Measurements from ENCODE around the gene OAS3. TPM values are rescaled to one million over a fixed set of nuclear protein-coding genes. Genes with fewer than 3 reads are reported as not detected.
A peak's percentile ranks its signal among the peaks of the same experiment; 100 is the strongest.

The OAS3 gene
- total RNA-seq, 1 donor from 2014 or later: 65.8 TPM

- Histone ChIP-seq H3K36me3 (peaks cover 92% of the 10 kb centered on the region), H3K27me3 (ENCODE audit: low read depth) (no peaks in the 10 kb centered on the region), H3K4me3 (no peak overlapping the region), H3K4me1 (no peaks in the 10 kb centered on the region), H3K27ac (no peak overlapping the region), H3K9me3 (no peaks in the 10 kb centered on the region)
- ATAC-seq: no peak
- intact Hi-C loops (cut with DNase I): no loop called here
- no peak for DNase-seq
- TF ChIP-seq CTCF (IDR thresholded peaks at IDR 0.05): no peak
These were observed 65.4 kb downstream of the OAS3 start for GRCh38 chr12:113003636-113004035.

- DNase-seq: no peak
These were observed 67.5 kb downstream of the OAS3 start for GRCh38 chr12:113005762-113006161.

GRCh38 chr12:113006206-113006605 is 67.9 kb downstream of the OAS3 start:
- H3K36me3 ChIP-seq: peaks cover 95% of the 10 kb centered on the region
- intact Hi-C loops (cut with DNase I): no loop called here
- H3K27me3 ChIP-seq (ENCODE audit: low read depth): no peaks in the 10 kb centered on the region
- DNase-seq: no peak
- no peak for ATAC-seq
- no peak for TF ChIP-seq CTCF (IDR thresholded peaks at IDR 0.05)
- no peaks in the 10 kb centered on the region for H3K9me3 ChIP-seq
- no peak overlapping the region for H3K27ac ChIP-seq
- H3K4me3 ChIP-seq: no peak overlapping the region
- no peaks in the 10 kb centered on the region for H3K4me1 ChIP-seq

More at GRCh38 chr12:113005762-113006161, 67.5 kb downstream of the OAS3 start:
- no peaks in the 10 kb centered on the region for H3K27me3 ChIP-seq (ENCODE audit: low read depth)
- intact Hi-C loops (cut with DNase I): no loop called here
- H3K36me3 ChIP-seq: peaks cover 95% of the 10 kb centered on the region
- no peak for ATAC-seq
- H3K4me3 ChIP-seq: no peak overlapping the region
- H3K27ac ChIP-seq: no peak overlapping the region
- no peaks in the 10 kb centered on the region for H3K4me1 ChIP-seq
- no peaks in the 10 kb centered on the region for H3K9me3 ChIP-seq
- TF ChIP-seq CTCF (IDR thresholded peaks at IDR 0.05): peak; percentile 13

- DNase-seq (no peak), ATAC-seq (no peak)
- H3K27ac ChIP-seq: no peak overlapping the region
- no peak overlapping the region for H3K4me3 ChIP-seq
- H3K9me3 ChIP-seq: no peaks in the 10 kb centered on the region
- intact Hi-C loops (cut with DNase I): no loop called here
- no peaks in the 10 kb centered on the region for H3K4me1 ChIP-seq
- TF ChIP-seq CTCF (IDR thresholded peaks at IDR 0.05): no peak
- H3K36me3 ChIP-seq: peaks cover 94% of the 10 kb centered on the region
- H3K27me3 ChIP-seq (ENCODE audit: low read depth): no peaks in the 10 kb centered on the region
These were observed 68.4 kb downstream of the OAS3 start for GRCh38 chr12:113006641-113007040.

GRCh38 chr12:113007166-113007565 is 68.9 kb downstream of the OAS3 start:
- ATAC-seq: no peak
- Histone ChIP-seq H3K9me3 (no peaks in the 10 kb centered on the region), H3K36me3 (peaks cover 89% of the 10 kb centered on the region), H3K27me3 (ENCODE audit: low read depth) (no peaks in the 10 kb centered on the region), H3K4me3 (no peak overlapping the region), H3K27ac (no peak overlapping the region), H3K4me1 (no peaks in the 10 kb centered on the region)
- TF ChIP-seq CTCF (IDR thresholded peaks at IDR 0.05): no peak
- intact Hi-C loops (cut with DNase I): no loop called here
- no peak for DNase-seq

GRCh38 chr12:113010701-113011100 is 72.4 kb downstream of the OAS3 start:
- no peak overlapping the region for H3K27ac ChIP-seq
- ATAC-seq: no peak
- TF ChIP-seq CTCF (IDR thresholded peaks at IDR 0.05): no peak
- H3K9me3 ChIP-seq: no peaks in the 10 kb centered on the region
- intact Hi-C loops (cut with DNase I): no loop called here
- DNase-seq: no peak
- H3K4me3 ChIP-seq: no peak overlapping the region
- peaks cover 7% of the 10 kb centered on the region for H3K27me3 ChIP-seq (ENCODE audit: low read depth)
- H3K4me1 ChIP-seq: no peaks in the 10 kb centered on the region
- H3K36me3 ChIP-seq: peaks cover 55% of the 10 kb centered on the region
